HG03354 (cell line): ENCODE measurements around the gene LTBP1.

ENCODE experiments used
- ATAC-seq: cut with Tn5 transposase; IDR thresholded peaks from one replicate; pipeline ENCODE4 v1.9.1; 2021; ENCODE audit warnings: mild to moderate bottlenecking; ENCODE audit not compliant: unreplicated experiment, poor library complexity, severe bottlenecking

Gene LTBP1

GRCh38 chr2:33236482-33237385 lies 290.0 kb downstream of the LTBP1 start:
- ATAC-seq = no peak

DNA sequence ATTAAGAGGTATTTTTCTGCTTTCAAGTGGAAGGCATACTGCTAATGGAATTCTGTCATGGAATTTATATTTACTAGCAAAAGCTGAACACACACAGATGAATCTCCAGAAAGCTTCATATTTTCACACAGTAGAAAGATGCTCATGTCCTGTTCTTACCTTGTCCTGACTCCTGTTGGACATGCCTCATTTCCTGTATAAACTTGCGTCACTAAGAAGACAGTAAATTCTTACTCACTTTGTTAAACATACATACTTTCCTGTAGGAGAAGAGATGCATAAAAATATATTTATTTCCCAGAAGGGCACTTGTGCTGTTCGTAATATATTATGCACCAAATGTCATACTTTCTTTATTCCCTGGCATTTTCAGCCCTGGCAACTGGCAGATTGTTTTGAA lies 291.4 kb downstream of the LTBP1 start:
- no peak for ATAC-seq

GRCh38 chr2:33240178-33240577 lies 293.4 kb downstream of the LTBP1 start:
- ATAC-seq = no peak

GRCh38 chr2:33241072-33241471 lies 294.3 kb downstream of the LTBP1 start:
- ATAC-seq = no peak

DNA sequence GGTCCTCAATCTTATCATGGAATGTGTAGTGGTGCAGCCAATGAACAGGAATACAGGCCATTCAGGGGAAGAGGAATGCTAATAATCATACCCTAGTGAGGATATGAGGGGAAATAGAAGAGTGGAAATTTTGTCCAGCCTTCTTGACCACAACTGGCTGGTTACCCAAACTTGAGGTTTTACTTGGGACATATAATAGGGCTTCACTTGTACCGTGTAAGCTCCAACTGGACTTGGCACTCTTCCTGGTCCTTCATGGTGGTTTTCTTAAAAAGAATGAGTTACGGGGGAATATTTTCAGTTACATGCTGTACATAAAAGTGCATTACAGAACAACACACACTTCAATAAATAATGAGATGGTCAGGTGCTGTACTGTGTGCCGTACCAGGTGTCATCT lies 294.8 kb downstream of the LTBP1 start:
- no peak for ATAC-seq

- no peak for ATAC-seq
Measured at GRCh38 chr2:33242845-33243244, 296.1 kb downstream of the LTBP1 start.

GRCh38 chr2:33246432-33246831 lies 299.7 kb downstream of the LTBP1 start:
- ATAC-seq = no peak

GRCh38 chr2:33247365-33247764 lies 300.6 kb downstream of the LTBP1 start:
- ATAC-seq = no peak

DNA sequence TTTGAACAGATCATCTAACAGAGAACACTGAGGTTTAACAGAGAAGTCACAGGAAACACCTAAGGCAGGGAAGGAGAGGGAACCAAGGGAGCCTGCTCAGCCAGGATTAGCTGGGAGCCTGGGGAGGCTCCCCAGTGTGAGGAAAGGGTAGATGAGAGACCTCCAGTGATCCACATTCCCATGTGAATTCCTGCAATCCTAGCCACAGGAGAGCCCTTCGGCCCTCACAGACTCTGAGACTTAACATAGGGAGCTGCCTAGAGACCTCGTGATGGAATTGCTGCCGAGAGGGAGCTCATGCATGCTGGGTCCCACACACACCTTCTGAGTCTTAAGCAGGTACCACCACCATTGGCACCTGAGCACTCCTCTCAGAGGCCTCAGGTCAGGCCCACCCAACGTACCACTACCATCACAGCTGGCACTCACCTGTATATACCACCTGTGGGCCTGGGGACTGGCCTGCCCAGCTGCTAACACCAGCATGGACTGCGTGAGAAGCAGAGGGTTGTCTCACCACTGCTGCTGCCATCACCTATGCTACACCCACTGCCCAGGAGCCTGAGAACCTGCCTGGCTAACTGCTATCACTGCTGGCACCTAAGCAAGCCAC lies 303.8 kb downstream of the LTBP1 start:
- no peak for ATAC-seq

DNA sequence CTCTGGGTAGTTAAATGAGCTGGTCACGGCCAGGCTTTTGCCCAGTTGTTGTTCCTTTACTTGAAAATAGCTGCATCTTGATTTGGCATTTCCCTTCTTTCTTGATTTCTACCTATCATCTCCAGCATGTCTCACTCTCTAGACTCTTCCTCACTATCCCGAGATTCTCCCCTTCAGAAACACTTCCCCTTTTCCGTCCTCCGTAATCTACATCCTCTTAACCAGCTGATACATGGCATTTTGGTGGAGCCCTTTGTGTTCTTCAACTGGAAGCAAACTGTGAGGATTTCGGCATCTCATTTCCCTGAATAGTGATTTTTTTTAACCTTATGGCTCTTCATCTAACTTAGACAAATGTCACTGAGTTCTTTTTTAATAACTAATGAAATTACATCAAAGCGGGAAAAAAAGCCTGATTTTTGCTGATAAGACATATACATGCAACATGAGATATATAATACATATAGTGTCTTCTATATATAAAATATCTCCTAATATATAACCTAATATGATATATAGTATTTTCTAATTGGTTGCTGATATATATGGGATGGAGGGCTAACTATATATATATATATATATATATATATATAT lies 309.5 kb downstream of the LTBP1 start:
- ATAC-seq = no peak

DNA sequence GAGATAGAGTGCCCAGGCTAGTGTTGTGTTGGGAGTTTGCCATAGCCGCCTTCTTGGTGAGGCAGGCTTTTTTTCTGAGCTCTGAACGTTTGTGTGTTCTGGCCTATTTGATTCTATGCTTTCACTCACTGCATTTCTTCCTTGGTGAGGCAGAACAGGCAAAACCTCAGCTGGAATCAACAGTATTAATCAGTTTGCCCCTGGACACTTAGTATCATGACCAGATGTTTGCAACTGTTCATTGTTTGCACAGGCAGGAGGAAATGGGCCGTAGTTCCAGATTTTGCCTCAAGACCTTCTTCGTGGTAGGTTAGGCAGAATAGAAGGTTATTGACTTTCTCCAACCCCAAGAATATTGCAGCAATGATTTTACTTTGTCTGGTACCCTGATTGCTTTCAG lies 311.6 kb downstream of the LTBP1 start:
- no peak for ATAC-seq

- ATAC-seq = no peak
Measured at GRCh38 chr2:33262097-33262496, 315.3 kb downstream of the LTBP1 start.

- ATAC-seq = no peak
Measured at GRCh38 chr2:33264766-33265165, 318.0 kb downstream of the LTBP1 start.

GRCh38 chr2:33265584-33266338 lies 319.0 kb downstream of the LTBP1 start:
- ATAC-seq = no peak

DNA sequence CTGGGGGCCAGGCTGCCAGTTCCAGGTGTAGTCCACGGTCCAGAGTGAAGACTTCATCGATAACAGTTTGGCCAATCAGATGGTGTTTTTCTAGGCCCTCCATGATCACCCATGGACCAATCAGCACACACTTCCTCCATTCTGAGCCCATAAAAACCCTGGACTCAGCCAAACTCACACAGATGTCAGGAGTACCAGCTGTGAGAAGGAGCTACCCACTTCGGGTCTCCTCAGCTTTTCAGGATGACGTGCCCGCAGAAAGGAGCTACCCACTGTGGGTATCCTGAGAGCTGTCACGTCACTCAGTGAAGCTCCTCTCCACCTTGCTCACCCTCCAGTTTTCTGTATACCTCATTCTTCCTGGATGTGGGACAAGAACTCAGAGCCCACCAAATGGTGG lies 319.7 kb downstream of the LTBP1 start:
- ATAC-seq = no peak

DNA sequence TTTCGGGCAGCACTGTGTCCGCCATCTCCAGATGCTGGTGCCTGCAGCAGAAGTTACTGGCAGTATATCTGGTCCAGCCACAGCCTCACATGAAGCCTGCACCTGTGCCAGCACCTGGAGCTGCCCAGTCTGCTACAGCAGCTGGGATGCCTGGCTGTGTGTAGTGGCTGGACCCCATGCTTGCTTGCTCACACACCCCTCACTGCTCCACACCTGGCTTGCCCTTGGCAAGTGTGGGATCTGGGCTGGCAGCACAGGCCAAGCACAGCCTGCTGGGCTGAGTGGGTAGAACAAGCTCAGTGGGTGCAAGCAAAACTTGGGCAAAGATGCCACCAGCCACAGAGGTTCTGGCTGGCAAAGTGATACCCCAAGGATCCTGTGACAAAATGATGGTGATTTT lies 320.3 kb downstream of the LTBP1 start:
- ATAC-seq = no peak

- ATAC-seq = no peak
Measured at GRCh38 chr2:33267756-33268155, 321.0 kb downstream of the LTBP1 start.

DNA sequence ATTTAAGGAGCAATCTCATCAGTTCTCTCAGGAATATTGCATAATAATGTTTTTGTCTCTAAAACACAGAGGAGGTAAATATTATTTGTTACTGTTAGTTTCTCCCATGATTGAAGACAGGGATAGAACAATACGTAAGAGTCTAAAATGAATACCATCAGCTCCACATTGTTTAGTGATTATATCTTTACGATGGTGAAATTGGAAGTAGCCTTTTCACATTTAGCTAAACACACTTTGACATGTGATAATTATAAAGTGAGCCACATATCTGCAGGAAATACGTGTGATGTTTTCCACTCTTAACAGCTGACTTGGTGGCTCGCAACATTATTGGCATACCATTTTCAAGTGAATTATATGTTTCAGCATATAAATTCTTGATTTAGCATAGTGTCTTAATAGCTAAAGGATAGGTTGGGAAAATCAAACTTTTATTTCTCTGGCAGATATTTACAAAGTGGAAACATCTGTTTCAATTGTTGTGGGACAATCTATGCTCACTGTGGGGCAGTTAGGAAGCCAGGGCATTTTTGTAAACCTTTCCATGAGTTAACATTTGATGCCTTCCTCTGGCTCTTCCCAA lies 321.6 kb downstream of the LTBP1 start:
- ATAC-seq = no peak

DNA sequence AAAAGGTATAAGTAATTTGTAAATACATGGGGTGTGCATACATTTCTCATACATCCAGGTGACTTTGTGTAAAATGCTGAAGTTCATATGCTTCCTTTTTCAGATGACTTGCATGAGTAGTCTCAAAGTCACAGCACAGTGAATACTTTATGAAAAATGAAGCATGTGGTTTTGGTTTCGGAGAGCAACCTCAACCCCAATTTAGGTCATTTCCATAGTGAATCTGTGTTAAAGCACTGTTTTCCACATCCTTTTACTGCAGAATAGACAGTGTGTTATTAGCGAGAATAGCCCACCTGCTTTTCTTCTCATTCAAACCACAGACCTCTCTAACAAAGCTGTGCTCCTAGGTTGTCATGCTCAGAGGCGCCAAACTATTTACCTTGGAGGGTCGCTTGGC lies 325.2 kb downstream of the LTBP1 start:
- peak; percentile 97 for ATAC-seq

DNA sequence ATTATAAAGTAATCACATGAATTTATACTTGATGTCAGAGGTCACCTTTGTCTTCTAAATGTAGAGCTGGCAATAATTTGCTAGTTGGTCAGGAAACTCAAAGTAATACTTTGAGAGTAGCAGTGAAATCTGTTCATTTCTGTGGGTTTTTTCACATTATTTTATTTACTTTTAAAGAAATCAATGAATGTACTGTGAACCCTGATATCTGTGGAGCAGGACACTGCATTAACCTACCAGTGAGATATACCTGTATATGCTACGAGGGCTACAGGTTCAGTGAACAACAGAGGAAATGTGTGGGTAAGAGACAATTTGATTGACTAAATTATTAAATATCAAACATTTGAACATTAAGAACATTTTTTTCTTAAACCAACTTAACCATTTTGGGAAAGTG lies 326.7 kb downstream of the LTBP1 start:
- ATAC-seq = no peak
